HL-60/S4 treated with phorbol 12-myristate 13-acetate at 8.2 ng/mL for 4 days and 3 days (cell line): ENCODE results near the gene PNPLA2.

ENCODE experiments used
- in situ Hi-C: fragments of 300-500 bp; cut with MboI; formaldehyde crosslinking; loops from 2 replicates; pipeline ENCODE4 v1.15.0; 2022; ENCODE audit warnings: low sequenced_read_pairs

The PNPLA2 gene

GRCh38 chr11:843086-843734 is 24.5 kb downstream of the PNPLA2 start:
- in situ Hi-C loops, result no loop called here

- in situ Hi-C loops, result no loop called here
Measured at GRCh38 chr11:843818-844692, 25.3 kb downstream of the PNPLA2 start.

- in situ Hi-C loops, result no loop called here
Measured at GRCh38 chr11:844693-845644, 26.3 kb downstream of the PNPLA2 start.

- in situ Hi-C loops, result no loop called here
Measured at GRCh38 chr11:845872-846495, 27.3 kb downstream of the PNPLA2 start.

- in situ Hi-C loops, result no loop called here
Measured at GRCh38 chr11:846496-847098, 27.9 kb downstream of the PNPLA2 start.

GRCh38 chr11:847876-848275 is 29.2 kb downstream of the PNPLA2 start:
- in situ Hi-C loops, result no loop called here

GRCh38 chr11:848380-848931 is 29.7 kb downstream of the PNPLA2 start:
- in situ Hi-C loops, result no loop called here

GRCh38 chr11:849104-849824 is 30.6 kb downstream of the PNPLA2 start:
- in situ Hi-C loops, result no loop called here

- in situ Hi-C loops, result no loop called here
Measured at GRCh38 chr11:849951-850774, 31.4 kb downstream of the PNPLA2 start.

- in situ Hi-C loops, result no loop called here
Measured at GRCh38 chr11:850775-851763, 32.4 kb downstream of the PNPLA2 start.

GRCh38 chr11:852762-853161 is 34.0 kb downstream of the PNPLA2 start:
- in situ Hi-C loops, result no loop called here

- in situ Hi-C loops, result no loop called here
Measured at GRCh38 chr11:853682-854448, 35.2 kb downstream of the PNPLA2 start.

- in situ Hi-C loops, result no loop called here
Measured at GRCh38 chr11:854601-855329, 36.1 kb downstream of the PNPLA2 start.

GRCh38 chr11:855330-855674 is 36.6 kb downstream of the PNPLA2 start:
- in situ Hi-C loops, result no loop called here

- in situ Hi-C loops, result no loop called here
Measured at GRCh38 chr11:855796-856195, 37.1 kb downstream of the PNPLA2 start.

- in situ Hi-C loops, result no loop called here
Measured at GRCh38 chr11:856397-856796, 37.7 kb downstream of the PNPLA2 start.
